22Rv1 (cell line): ENCODE measurements around the gene ZGRF1.
A peak's percentile ranks its signal among the peaks of the same experiment; 100 is the strongest.

Source experiments
- H3K27ac ChIP-seq: fragments of 450-650 bp; 2 replicates; pipeline ENCODE4 v1.5.1; 2017
- CTCF ChIP-seq: fragments of 450-650 bp; IDR thresholded peaks from 2 replicates; pipeline ENCODE4 v1.5.1; 2017; ENCODE audit warnings: mild to moderate bottlenecking
- ZFX ChIP-seq: fragments of 450-650 bp; IDR thresholded peaks from 2 replicates; pipeline ENCODE4 v1.6.1; 2017; ENCODE audit warnings: antibody characterized with exemption, borderline replicate concordance

The ZGRF1 gene

DNA sequence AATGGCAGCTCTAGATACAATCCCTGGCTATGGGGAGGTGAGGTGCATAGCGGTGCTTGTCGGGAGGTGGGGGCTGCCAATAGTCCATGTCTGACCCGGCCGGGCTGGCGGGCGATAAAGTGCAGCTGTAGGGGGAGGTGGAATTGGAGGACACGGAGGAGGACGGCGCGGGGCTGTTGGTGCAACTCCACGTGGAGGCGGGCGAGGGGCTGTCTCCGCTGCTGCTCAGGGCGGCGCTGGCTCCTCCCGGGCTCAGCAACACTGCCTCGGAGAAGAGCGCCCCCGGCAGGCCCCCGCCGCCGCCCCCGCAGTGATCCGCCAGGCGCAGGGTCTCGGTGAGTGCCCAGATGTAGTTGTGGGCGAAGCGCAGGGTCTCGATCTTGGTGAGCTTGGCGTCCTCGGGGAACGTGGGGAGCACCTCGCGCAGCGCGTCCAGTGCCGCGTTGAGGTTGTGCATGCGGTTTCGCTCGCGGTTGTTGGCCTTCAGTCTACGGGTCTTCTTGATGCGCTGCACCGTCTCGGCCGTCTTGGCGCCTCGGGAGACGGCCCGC lies 122.0 kb downstream of the ZGRF1 start:
- peak overlapping the region; percentile 59 for H3K27ac ChIP-seq

DNA sequence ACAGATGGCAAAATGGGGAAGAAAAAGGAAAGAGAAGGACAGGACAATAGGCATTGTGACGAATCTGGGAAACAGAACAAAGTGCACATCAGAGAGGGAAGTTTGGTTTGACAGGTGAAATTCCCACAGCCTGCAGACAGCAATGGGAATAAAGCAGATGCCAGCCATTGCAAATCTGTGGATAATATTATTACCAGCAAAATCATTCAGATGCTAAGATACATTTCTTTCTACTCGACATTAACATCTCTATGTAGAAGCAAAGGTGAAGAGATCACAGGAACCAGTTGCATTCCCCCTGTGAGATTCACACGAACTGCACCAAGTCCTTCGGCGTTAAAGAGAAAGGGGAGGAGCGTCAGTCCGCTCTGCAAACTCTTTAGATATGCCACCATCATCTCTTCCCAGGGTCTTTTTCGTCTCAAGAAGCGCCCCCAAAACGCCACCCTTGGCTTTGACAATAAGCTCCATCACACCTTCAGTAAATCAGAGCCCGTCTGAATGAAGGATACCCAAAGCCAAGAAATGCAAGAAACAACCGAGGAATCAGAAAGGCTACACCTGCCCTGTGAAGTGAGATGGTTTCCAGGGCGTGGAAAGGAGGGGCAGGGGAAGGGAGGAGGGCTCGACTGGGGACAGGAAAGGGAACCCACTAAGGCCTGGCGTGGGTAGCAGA lies 122.6 kb downstream of the ZGRF1 start:
- no peak overlapping the region for H3K27ac ChIP-seq
- TF ChIP-seq ZFX (no peak), CTCF (no peak)

More for the DNA sequence above, 122.0 kb downstream of the ZGRF1 start:
- TF ChIP-seq ZFX (no peak), CTCF (peak; percentile 57)

DNA sequence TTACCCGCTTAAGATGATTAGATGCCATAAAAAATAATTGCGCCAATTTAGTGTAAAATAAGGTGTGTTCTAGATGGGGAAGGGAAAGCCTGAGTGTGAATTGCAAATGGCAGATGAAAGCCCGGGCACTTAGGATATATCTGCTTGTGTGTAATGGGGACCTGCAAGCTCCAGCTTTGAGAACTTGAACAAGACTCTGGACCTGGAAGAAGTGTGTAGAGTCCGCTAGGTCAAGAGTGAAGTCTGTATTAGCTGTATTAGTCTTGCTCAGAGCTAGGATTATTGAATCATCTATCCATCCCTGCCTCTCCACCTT lies 124.9 kb downstream of the ZGRF1 start:
- TF ChIP-seq ZFX, result no peak
- TF ChIP-seq CTCF, result no peak
- no peak overlapping the region for H3K27ac ChIP-seq

- H3K27ac ChIP-seq, result no peak overlapping the region
- TF ChIP-seq CTCF (no peak), ZFX (no peak)
These were observed 125.5 kb downstream of the ZGRF1 start for GRCh38 chr4:112511093-112511802.

DNA sequence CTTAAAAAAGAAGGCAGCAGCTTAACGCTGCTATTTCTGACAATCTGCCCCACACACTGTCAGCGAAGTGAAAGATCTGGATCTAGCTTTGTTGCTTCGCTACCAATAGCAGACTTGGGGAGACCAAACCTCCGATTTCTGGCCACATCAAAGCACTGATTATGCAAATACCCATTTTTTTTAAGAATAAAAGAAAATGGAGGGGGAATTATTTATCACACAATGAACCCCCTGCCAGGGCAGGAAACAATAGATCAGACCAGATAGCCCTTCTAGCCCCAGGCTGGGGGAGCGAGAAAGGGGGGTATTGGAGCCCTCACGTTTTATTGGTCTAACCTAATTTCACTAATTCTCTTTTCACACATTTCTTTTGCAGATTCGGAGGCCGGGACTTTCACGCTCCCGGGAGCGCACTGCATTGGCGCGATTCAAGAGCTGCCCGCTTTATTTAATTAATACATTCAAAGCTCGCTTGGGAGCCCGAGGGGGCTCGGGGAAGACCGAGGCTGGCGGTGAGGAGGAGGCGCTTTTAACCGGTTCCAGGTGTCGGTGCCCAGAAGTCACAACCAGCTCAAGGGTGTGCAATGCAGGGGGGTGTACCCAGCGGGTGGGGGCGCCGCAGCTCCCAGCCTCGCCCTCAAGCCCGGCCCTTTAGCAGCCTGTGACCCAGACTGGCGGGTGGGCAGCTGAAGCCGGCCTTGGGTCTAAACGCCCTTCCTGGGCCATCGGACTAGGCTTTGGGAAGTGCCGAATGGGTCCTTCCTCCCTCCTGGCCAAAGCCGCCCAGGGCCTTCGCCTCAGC lies 126.2 kb downstream of the ZGRF1 start:
- TF ChIP-seq CTCF (no peak), ZFX (no peak)
- no peak overlapping the region for H3K27ac ChIP-seq

DNA sequence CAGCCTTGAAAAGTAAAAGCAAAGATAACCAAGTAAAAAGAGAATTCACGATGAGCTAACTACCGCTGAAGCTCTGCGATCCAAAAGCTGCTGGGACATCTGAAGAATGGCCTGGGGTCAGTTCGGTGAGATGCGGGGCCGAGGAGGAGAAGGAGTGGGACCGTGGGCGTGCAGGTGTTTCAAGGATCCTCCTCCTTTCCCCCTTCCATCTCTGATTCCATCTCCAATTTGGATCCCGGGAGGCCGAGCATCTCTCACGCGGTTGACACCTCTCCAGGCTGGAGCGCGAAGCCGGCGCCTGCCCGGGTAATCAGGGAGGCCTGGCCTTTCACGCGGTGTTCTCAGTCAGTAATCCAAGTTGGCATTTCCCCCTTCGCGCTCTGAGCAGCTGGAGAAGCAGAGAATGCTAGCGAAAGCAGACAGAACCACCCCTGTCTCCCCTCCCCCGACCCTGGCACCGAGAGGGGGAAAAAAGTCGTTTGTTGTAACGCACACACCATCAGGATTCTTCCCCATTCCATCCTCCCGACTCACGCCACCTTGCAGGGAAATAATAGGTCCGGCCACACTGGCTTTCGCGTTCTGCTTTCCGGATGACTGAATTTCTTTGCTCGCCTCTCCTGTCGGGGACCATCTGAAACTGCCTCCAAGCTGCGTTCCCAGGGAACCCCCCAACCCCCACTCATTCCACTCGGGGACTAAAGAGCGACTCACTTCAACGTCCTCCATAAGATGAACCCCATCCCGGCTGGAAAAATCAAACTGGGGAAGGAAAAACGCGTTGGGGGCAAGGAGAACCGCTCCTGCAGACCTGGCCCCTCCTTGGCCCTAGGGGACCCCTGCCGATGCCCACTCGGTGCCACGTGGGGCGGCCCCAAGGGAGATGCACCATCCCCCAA lies 127.2 kb downstream of the ZGRF1 start:
- no peak overlapping the region for H3K27ac ChIP-seq
- TF ChIP-seq CTCF (no peak), ZFX (no peak)
